Liver (tissue), 3 donors: ENCODE results near the gene ZFYVE26.

Source experiments
- ATF3 ChIP-seq: IDR thresholded peaks from 2 replicates; pipeline ENCODE4 v1.6.1; 2016; ENCODE audit warnings: antibody characterized with exemption
- CTCF ChIP-seq: fragments of 150-350 bp; IDR thresholded peaks from 2 replicates; pipeline ENCODE4 v1.5.1; 2017; ENCODE audit warnings: improper control_type of control experiment, low read depth, low read length; ENCODE audit not compliant: missing input control
- FOXA1 ChIP-seq: IDR thresholded peaks from 2 replicates; pipeline ENCODE4 v1.6.1; 2016; ENCODE audit warnings: antibody characterized with exemption
- GABPA ChIP-seq, 2 donors: IDR thresholded peaks in 1 of 2; conservative IDR thresholded peaks in 1 of 2; 2 replicates each; pipeline ENCODE4 v1.6.1; 2016; ENCODE audit warnings: antibody characterized with exemption in 2 of 2, mild to moderate bottlenecking in 1 of 2, moderate library complexity in 1 of 2
- HNF4G ChIP-seq: IDR thresholded peaks from 2 replicates; pipeline ENCODE4 v1.6.1; 2016; ENCODE audit warnings: antibody characterized with exemption
- MAX ChIP-seq: IDR thresholded peaks from 2 replicates; pipeline ENCODE4 v1.6.1; 2016; ENCODE audit warnings: antibody characterized with exemption
- RAD21 ChIP-seq, 2 donors: IDR thresholded peaks; 2 replicates each; pipeline ENCODE4 v1.6.1; 2016; ENCODE audit warnings: antibody characterized with exemption in 2 of 2, mild to moderate bottlenecking in 2 of 2
- RXRA ChIP-seq, 2 donors: IDR thresholded peaks; 2 replicates each; pipeline ENCODE4 v1.6.1; 2017 to 2018; ENCODE audit warnings: antibody characterized with exemption in 2 of 2, mild to moderate bottlenecking in 1 of 2
- SP1 ChIP-seq: IDR thresholded peaks from 2 replicates; pipeline ENCODE4 v1.6.1; 2018; ENCODE audit warnings: antibody characterized with exemption, mild to moderate bottlenecking
- TAF1 ChIP-seq: conservative IDR thresholded peaks from 2 replicates; pipeline ENCODE4 v1.6.1; 2016; ENCODE audit warnings: antibody characterized with exemption, mild to moderate bottlenecking
- YY1 ChIP-seq: IDR thresholded peaks from 2 replicates; pipeline ENCODE4 v1.6.1; 2016; ENCODE audit warnings: antibody characterized with exemption, mild to moderate bottlenecking
- donor health status: healthy.
- donor health status: healthy.

GRCh38 chr14:67705211-67705610, 111.2 kb downstream of the ZFYVE26 start:
- TF ChIP-seq ATF3 (no peak), CTCF (no peak), RXRA (IDR thresholded peaks at IDR 0.05) (no peak), HNF4G (no peak), TAF1 (no peak), YY1 (no peak), MAX (no peak), RAD21 (IDR thresholded peaks at IDR 0.05) (no peak), SP1 (no peak), GABPA (IDR thresholded peaks at IDR 0.05 in 1 of 2, conservative IDR thresholded peaks at IDR 0.05 in 1 of 2) (no peak), FOXA1 (no peak)
